ENCODE results near the gene MRPS15.

Gene MRPS15

DNA sequence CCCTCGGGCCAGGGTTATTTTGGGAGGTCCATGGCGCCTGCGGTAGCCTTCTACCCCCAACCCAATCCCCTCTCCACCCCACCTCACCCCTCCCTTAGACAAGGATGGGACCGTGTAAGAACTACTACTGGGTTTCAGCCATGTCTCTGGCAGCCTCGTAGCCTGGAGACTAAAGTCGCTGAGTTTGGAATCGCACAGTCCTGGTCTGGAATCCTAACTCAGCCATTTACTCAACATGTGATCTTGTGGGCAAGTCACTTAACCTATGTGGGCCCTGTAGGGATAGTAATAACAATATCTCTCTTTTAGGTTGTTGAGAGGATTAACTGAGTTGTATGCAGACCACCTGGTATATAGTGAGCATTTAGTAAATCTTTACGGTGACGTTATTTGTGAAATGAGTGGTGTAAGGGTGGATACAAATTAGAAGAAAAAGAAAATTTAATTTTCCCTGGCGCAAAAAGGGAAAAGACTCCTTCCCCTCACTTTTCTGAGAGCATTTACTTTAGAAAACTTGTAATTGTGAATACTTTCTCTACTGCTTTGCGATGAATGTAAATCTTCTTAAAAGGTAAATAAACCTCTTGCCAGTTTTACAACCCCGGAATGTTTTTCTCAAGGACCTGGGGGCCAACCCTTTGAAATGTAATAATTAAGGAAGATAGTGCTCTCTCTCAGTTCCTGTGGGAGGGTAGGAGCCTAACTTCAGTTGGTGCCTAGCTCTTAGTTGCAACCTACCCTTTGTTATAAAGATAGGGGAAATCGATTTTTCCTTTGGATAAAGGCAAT, 615 bp upstream of the MRPS15 start:
- H3K27ac ChIP-seq: peak overlapping the region; percentile 88
- TF ChIP-seq, protein P1, sequence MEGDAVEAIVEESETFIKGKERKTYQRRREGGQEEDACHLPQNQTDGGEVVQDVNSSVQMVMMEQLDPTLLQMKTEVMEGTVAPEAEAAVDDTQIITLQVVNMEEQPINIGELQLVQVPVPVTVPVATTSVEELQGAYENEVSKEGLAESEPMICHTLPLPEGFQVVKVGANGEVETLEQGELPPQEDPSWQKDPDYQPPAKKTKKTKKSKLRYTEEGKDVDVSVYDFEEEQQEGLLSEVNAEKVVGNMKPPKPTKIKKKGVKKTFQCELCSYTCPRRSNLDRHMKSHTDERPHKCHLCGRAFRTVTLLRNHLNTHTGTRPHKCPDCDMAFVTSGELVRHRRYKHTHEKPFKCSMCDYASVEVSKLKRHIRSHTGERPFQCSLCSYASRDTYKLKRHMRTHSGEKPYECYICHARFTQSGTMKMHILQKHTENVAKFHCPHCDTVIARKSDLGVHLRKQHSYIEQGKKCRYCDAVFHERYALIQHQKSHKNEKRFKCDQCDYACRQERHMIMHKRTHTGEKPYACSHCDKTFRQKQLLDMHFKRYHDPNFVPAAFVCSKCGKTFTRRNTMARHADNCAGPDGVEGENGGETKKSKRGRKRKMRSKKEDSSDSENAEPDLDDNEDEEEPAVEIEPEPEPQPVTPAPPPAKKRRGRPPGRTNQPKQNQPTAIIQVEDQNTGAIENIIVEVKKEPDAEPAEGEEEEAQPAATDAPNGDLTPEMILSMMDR (conservative IDR thresholded peaks at IDR 0.05): no peak
- no peak for TF ChIP-seq ZFX (IDR thresholded peaks at IDR 0.05)

DNA sequence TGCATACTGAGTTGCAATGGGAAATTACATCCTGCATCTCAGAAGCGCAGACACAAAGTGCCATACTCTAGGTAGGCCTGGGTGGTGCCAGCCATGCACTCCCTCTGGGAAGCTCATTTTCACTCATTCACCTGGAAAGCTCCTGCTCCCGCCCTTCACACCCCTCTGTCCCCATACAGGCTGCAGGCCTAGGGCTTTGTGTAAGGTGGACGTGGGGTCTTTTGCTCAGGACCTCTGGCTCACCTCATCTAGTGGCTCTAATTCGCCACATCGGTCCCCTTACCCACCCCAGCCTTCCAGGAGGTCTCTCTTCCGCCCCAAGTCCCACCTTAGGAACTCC, 751 bp downstream of the MRPS15 start:
- TF ChIP-seq, protein P1 (conservative IDR thresholded peaks at IDR 0.05): no peak
- no peak for TF ChIP-seq ZFX (IDR thresholded peaks at IDR 0.05)
- peak overlapping the region; percentile 88 for H3K27ac ChIP-seq

DNA sequence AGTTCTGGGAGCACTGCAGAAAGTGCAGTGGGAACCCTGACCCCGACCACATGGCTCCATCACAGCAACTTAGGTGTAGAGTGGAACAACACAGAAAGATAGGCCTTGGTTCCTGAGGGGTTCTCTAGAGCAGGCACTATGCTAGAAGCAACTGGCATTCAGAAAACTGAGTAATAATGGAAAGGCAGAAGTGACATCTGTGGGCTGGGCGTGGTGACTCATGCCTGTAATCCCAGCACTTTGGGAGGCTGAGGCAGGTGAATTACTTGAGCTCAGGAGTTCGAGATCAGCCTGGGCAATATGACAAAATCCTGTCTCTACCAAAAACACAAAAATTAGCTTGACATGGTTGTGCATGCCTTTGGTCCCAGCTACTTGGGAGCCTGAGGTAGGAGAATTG, 5.3 kb downstream of the MRPS15 start:
- TF ChIP-seq, protein P1 (conservative IDR thresholded peaks at IDR 0.05): no peak
- TF ChIP-seq ZFX (IDR thresholded peaks at IDR 0.05): no peak
- H3K27ac ChIP-seq: no peak overlapping the region

DNA sequence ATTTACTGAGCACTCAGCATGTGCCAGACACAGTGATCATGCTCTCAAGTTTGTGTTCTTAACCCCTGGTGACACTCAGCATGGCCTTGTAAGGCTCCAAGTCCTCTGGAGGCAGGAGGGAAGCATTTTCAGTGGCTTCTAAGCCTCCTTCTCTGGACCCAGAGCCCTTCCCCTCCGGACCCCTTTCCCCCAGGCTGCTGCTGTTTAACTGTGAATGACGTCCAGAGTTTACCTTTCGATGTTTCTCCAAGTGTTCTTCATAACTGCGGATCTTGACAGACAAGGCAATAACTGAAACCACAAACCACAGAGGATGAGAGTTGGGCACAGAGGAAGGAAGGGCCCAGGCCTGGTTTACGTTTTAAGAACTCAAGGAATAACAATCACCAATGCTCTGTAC, 6.5 kb downstream of the MRPS15 start:
- TF ChIP-seq, protein P1 (conservative IDR thresholded peaks at IDR 0.05): no peak
- TF ChIP-seq ZFX (IDR thresholded peaks at IDR 0.05): no peak
- H3K27ac ChIP-seq: no peak overlapping the region

DNA sequence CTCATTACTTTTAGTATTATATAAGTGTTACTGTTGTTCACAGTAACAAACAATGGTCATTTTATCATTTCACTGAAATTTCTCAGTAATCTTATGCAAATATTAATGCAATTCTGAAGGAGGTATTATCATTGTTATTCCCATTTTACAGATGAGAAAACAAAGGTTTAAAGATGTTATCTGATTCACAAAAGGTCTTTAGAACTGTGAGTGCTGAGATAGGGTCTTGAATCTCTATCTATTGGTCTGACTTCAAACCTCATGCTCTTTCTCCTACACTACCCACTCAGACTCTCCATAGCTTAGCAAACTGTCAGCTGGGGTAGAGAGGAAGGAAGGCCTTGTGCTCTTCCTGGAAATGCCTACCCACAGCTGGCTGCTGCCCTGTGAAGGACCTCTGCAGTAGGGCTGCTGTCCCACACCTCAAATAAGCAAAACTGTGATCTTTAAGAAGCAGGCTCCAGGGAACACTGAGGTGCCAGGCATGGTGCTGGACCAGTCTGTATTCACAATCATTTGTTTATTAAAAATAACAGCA, 7.7 kb downstream of the MRPS15 start:
- no peak for TF ChIP-seq ZFX (IDR thresholded peaks at IDR 0.05)
- TF ChIP-seq, protein P1 (conservative IDR thresholded peaks at IDR 0.05): no peak
- no peak overlapping the region for H3K27ac ChIP-seq

DNA sequence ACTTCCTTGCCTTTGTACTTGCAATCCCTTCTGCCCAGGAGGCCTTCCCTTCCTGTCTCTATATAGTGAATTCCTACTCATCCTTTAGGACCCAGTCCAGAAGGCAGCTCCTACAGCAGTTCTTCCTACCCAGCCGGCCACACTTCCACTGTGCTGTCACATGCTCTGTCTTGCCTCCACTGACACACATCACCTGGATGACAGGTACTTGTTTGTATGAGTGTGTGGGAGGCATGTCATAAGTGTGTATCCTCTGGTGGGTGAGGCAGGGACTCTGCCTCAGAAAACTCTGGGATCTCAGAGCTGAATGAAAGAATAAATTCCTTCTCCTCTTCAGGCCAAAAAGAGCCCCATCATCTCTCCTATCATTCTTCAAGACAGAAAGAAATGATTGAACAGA, 8.8 kb downstream of the MRPS15 start:
- no peak overlapping the region for H3K27ac ChIP-seq
- TF ChIP-seq ZFX (IDR thresholded peaks at IDR 0.05): no peak
- TF ChIP-seq, protein P1 (conservative IDR thresholded peaks at IDR 0.05): no peak

DNA sequence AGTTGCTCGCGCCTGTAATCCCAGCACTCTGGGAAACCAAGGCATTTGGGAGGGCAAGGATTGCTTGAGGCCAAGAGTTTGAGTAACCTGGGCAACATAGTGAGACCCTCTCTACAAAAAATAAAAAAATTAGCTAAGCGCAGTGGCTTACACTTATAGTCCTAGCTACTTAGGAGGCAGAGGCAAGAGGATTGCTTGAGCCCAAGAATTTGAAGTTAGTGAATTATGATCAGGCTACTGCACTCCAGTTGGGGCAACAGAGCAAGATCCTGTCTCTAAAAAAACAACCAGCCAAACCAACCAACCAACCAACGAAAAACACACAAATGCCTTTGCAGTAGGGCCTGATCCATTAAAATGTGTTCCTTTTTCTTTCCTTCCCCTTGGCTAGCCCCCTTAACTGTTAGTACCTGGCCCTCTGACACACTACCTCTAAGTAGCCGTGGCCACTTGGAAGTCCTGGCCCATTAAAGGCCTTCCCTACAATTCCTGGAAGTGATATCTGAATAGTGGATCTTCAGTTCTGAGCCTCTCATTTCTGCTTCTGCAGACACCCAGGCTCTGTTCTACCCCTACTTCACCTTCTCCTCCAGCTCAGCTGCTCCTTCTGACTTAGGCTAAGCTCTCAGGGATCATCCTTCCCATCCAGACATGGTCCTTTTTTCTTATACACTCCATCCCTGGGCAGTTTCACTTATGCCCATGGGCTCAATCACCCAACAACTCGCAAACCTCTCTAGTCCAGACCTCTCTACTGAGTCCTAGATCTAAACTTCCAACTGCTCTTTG, 10.4 kb downstream of the MRPS15 start:
- no peak for TF ChIP-seq ZFX (IDR thresholded peaks at IDR 0.05)
- TF ChIP-seq, protein P1 (conservative IDR thresholded peaks at IDR 0.05): no peak
- no peak overlapping the region for H3K27ac ChIP-seq
